ENCODE results near the gene MYH14. TPM values are rescaled to one million over a fixed set of nuclear protein-coding genes. Genes with fewer than 3 reads are reported as not detected.
A peak's percentile ranks its signal among the peaks of the same experiment; 100 is the strongest.
"Not testable (repeated sequence)": the region's sequence is repeated elsewhere in the genome, so short reads cannot be mapped to it uniquely, and the experiment has no call there.

Gene MYH14
- total RNA-seq, 1 donor from 2014 or later = 1.6 TPM

GRCh38 chr19:50334741-50335421 lies 131.5 kb downstream of the MYH14 start:
- H3K9me3 ChIP-seq (ENCODE audit: low read depth) = no peaks in the 10 kb centered on the region
- Mint-ChIP-seq H3K9me3 (peaks cover 16% of the 10 kb centered on the region), H3K36me3 (peaks cover 17% of the 10 kb centered on the region), H3K27ac (no peak overlapping the region), H3K4me1 (peaks cover 35% of the 10 kb centered on the region), H3K27me3 (ENCODE audit: insufficient read depth, low read depth) (peaks cover 18% of the 10 kb centered on the region), H3K4me3 (peak overlapping the region; percentile 69)
- TF ChIP-seq CTCF (IDR thresholded peaks at IDR 0.05) (no peak), EZH2 (IDR thresholded peaks at IDR 0.05) (no peak)
- H4K20me1 ChIP-seq (ENCODE audit: low read depth) = peaks cover 11% of the 10 kb centered on the region
- no peak overlapping the region for H3K4me2 ChIP-seq
- no peak overlapping the region for H3K9ac ChIP-seq
- no peak overlapping the region for H2AFZ ChIP-seq (replicated peaks)
- H3F3A ChIP-seq (ENCODE audit: low read depth) = peaks cover 25% of the 10 kb centered on the region
- no peak overlapping the region for H3K4me3 ChIP-seq
- H3K79me2 ChIP-seq (ENCODE audit: low read depth) = peaks cover 16% of the 10 kb centered on the region
- no peaks in the 10 kb centered on the region for H3K27me3 ChIP-seq
- H3K27ac ChIP-seq = no peak overlapping the region
- H3K36me3 ChIP-seq = peaks cover 6% of the 10 kb centered on the region
- peaks cover 10% of the 10 kb centered on the region for H3K4me1 ChIP-seq
- DNase-seq (ENCODE audit: low spot score) = no peak

GRCh38 chr19:50337031-50337430 lies 133.6 kb downstream of the MYH14 start:
- not testable (repeated sequence) for DNase-seq (ENCODE audit: low spot score); H3K4me1 ChIP-seq
- peaks cover 24% of the 10 kb centered on the region for H3K4me1 Mint-ChIP-seq

GRCh38 chr19:50340331-50340730 lies 136.9 kb downstream of the MYH14 start:
- H3K27me3 Mint-ChIP-seq (ENCODE audit: insufficient read depth, low read depth) = peaks cover 8% of the 10 kb centered on the region
- TF ChIP-seq EZH2 (IDR thresholded peaks at IDR 0.05) (no peak), CTCF (IDR thresholded peaks at IDR 0.05) (no peak), EZH2phosphoT487 (IDR thresholded peaks at IDR 0.05) (no peak)
- no peaks in the 10 kb centered on the region for H3K9me3 ChIP-seq (ENCODE audit: low read depth)

More at GRCh38 chr19:50337031-50337430, 133.6 kb downstream of the MYH14 start:
- H4K20me1 ChIP-seq (ENCODE audit: low read depth); H3K27ac Mint-ChIP-seq; H3K36me3 ChIP-seq; H3K79me2 ChIP-seq (ENCODE audit: low read depth); H3K9ac ChIP-seq; H3K27me3 ChIP-seq; H3K4me2 ChIP-seq; H3K4me3 Mint-ChIP-seq; H3K27ac ChIP-seq; H3K9me3 ChIP-seq (ENCODE audit: low read depth); H2AFZ ChIP-seq (replicated peaks); H3K4me3 ChIP-seq: not testable (repeated sequence)
- Mint-ChIP-seq H3K36me3 (peaks cover 25% of the 10 kb centered on the region), H3K27me3 (ENCODE audit: insufficient read depth, low read depth) (peaks cover 17% of the 10 kb centered on the region), H3K9me3 (peaks cover 16% of the 10 kb centered on the region)
- peaks cover 17% of the 10 kb centered on the region for H3F3A ChIP-seq (ENCODE audit: low read depth)

GRCh38 chr19:50341091-50341564 lies 137.7 kb downstream of the MYH14 start:
- Histone ChIP-seq H3K27ac (no peak overlapping the region), H3K36me3 (peaks cover 6% of the 10 kb centered on the region), H3K4me1 (no peaks in the 10 kb centered on the region), H4K20me1 (ENCODE audit: low read depth) (no peaks in the 10 kb centered on the region), H2AFZ (replicated peaks) (no peak overlapping the region), H3K4me2 (no peak overlapping the region), H3F3A (ENCODE audit: low read depth) (no peaks in the 10 kb centered on the region), H3K79me2 (ENCODE audit: low read depth) (no peaks in the 10 kb centered on the region), H3K9me3 (ENCODE audit: low read depth) (no peaks in the 10 kb centered on the region), H3K27me3 (no peaks in the 10 kb centered on the region), H3K9ac (no peak overlapping the region), H3K4me3 (no peak overlapping the region)
- Mint-ChIP-seq H3K27me3 (ENCODE audit: insufficient read depth, low read depth) (peaks cover 5% of the 10 kb centered on the region), H3K4me3 (no peak overlapping the region), H3K27ac (no peak overlapping the region), H3K36me3 (peaks cover 35% of the 10 kb centered on the region), H3K4me1 (no peaks in the 10 kb centered on the region), H3K9me3 (peaks cover 13% of the 10 kb centered on the region)
- no peak for DNase-seq (ENCODE audit: low spot score)
- TF ChIP-seq CTCF (IDR thresholded peaks at IDR 0.05) (no peak), EZH2 (IDR thresholded peaks at IDR 0.05) (no peak), EZH2phosphoT487 (IDR thresholded peaks at IDR 0.05) (no peak)

More at GRCh38 chr19:50340331-50340730, 136.9 kb downstream of the MYH14 start:
- Histone ChIP-seq H3K9ac (no peak overlapping the region), H4K20me1 (ENCODE audit: low read depth) (no peaks in the 10 kb centered on the region), H3K4me2 (no peak overlapping the region), H3K79me2 (ENCODE audit: low read depth) (no peaks in the 10 kb centered on the region), H3K4me1 (no peaks in the 10 kb centered on the region), H3K27ac (no peak overlapping the region), H3F3A (ENCODE audit: low read depth) (no peaks in the 10 kb centered on the region), H3K36me3 (peaks cover 6% of the 10 kb centered on the region), H2AFZ (replicated peaks) (no peak overlapping the region), H3K27me3 (no peaks in the 10 kb centered on the region), H3K4me3 (no peak overlapping the region)
- Mint-ChIP-seq H3K36me3 (peaks cover 35% of the 10 kb centered on the region), H3K9me3 (peaks cover 12% of the 10 kb centered on the region), H3K4me1 (peaks cover 6% of the 10 kb centered on the region), H3K4me3 (no peak overlapping the region), H3K27ac (no peak overlapping the region)
- DNase-seq (ENCODE audit: low spot score) = no peak

All from neural progenitor cell (in vitro differentiated cells).